ENCODE results near the gene KIF5A.

KIF5A gene

DNA sequence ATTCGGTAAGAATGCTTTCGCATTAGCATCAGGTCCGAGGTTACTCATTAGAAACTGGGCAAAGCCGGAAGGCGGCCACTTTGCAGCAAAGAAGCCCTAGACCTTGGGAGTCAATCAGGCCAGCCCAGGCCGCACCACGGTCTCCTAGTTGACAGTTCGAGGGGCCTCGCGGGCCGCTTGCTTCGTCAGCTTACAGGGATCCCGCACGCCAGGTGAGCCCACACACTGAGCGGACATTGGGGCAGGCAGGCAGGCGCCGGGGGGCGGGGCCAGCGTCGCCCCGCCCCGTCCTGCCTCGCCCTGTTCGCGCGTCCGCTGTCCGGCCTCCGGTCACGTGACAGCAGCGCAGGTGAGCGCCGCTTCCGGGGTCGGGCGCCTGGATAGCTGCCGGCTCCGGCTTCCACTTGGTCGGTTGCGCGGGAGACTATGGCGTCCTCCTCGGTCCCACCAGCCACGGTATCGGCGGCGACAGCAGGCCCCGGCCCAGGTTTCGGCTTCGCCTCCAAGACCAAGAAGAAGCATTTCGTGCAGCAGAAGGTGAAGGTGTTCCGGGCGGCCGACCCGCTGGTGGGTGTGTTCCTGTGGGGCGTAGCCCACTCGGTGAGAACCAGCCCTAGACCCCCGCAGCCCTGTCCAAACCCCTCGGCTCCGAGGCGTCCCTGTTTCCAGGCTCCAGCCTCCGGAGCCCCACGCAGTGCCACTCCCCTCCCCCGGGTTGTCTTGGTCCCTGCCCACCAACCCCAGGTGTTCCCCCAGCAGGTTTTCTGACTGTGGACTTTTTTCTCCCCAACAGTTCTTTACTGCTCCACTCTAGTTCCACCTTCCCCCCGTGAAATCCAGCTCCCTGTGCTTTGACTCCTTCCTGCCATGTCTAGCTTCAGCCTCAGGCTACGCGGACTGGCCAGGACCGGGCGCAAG lies 41.3 kb downstream of the KIF5A start, which contains the start of gene PIP4K2C:
Gene PIP4K2C, plus strand, starts transcription at position 329 of the 918 bp plus-strand sequence. Its CDS starts 98 bp downstream, at position 427.
- Mint-ChIP-seq H3K27ac (peak within 1 kb of the TSS; percentile 85 to 97), H3K4me3 (peak within 1 kb of the TSS; percentile 86 to 88), H3K4me1 (peaks cover 24% of the 10 kb centered on the region), H3K9me3 (no peaks in the 10 kb centered on the region), H3K27me3 (no peaks in the 10 kb centered on the region)
- DNase-seq (peak; percentile 74 to 80), ATAC-seq (peak; percentile 92)

DNA sequence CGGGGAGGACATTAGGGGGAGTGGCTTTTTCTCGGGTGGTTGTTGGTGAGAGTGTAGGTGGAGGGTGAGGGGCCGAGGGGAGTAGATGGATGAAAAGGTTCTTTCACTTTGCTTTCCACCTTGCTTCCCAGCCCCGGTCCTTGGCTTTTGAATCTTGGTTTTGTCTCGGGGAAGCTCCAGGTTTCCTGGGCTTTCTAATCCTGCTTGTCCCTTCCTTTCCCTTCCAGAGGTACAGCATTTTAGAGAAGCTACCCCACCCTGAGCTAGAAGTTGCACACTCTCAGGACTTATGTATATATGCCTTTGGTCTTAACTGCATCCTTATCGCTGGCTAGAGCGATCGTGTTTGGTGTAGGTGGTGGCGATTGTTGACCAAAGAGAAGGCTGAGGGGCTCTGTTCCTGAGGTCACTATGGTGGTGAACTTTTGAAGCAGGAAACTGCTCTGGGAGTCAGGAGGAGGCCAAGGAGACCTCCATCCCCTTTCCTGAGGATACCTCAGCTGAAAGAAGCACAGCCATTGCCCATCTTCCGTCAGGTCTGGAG lies 42.0 kb downstream of the KIF5A start:
- peaks cover 24% of the 10 kb centered on the region for H3K4me1 Mint-ChIP-seq
- H3K9me3 Mint-ChIP-seq = no peaks in the 10 kb centered on the region
- no peaks in the 10 kb centered on the region for H3K27me3 Mint-ChIP-seq
- peak overlapping the region; percentile 16 to 97 for H3K27ac Mint-ChIP-seq
- ATAC-seq (no peak), DNase-seq (no peak)
- H3K4me3 Mint-ChIP-seq = peak overlapping the region; percentile 86 to 88

DNA sequence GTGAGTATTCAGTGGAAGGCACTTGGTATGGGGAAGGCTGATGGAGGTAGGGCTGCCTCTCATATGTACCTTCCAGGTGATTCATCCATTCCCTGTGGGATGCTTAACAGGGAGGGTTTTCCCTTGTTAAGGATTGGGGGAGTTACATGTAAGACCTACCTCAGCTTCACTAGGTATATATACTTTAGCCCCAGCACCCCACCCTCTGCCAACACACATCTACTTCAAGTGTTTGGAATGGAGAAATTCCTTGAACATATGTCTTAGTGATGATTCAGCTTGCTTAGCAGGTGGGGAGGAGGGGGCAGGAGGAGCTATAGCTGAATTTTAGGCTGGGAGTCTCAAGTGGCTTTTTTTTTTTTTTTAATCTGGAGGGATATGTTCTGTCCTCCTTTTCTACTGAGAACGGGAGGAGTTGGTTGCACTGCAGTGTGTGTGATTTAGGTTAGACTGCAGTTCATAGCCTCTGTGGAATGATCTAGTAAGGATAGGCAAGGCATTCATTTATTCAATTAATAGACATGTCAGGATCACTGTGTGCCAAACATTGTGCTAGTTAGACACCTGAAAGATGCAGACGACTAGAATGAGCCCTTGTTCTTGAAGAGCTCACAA lies 42.8 kb downstream of the KIF5A start:
- Mint-ChIP-seq H3K27me3 (no peaks in the 10 kb centered on the region), H3K4me1 (peaks cover 24% of the 10 kb centered on the region), H3K27ac (no peak overlapping the region), H3K4me3 (peak overlapping the region in 1 of 2 donors; percentile 86), H3K9me3 (no peaks in the 10 kb centered on the region)
- ATAC-seq = no peak
- DNase-seq = no peak

DNA sequence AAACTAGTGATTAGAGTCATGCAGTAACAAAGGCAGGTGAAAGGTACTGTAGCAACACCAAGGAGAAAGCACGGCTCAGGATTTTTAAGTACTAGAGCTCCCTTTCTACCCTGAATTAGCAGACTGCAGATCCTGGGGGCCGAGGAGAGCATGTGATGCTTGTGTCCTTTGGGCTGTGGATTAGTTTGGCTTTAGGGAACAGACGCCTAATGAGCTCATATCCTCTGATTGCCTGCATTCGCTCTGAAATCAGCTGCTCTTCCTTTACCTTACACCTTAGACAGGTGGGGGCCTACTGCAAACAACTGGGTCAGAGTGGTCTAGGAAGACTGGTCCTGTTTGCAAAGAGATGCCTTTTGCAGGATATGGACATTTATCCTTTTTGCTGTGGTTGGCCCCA lies 43.3 kb downstream of the KIF5A start:
- Mint-ChIP-seq H3K27ac (no peak overlapping the region), H3K4me1 (peaks cover 24% of the 10 kb centered on the region), H3K4me3 (no peak overlapping the region), H3K9me3 (no peaks in the 10 kb centered on the region), H3K27me3 (no peaks in the 10 kb centered on the region)
- no peak for DNase-seq
- no peak for ATAC-seq

DNA sequence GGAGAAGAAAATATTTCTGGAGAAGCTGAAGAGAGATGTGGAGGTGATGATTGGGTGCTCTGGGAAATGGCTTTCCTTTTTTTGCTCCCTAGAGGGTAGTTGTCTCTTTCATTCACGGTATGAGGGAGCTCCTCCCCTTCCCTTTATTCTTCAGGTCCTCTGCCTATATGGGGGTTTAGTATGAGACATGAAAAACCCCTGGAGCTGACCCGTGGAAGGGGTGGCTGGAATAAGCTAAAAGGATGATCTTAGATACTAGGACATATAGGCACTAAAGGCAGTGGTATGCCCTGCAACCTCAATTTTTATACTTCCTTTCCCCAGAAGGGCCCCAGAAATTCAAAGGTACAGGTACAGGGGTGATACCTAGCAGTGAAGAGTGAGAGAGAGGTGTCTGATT lies 50.6 kb downstream of the KIF5A start:
- no peak for ATAC-seq
- H3K9me3 Mint-ChIP-seq = no peaks in the 10 kb centered on the region
- H3K27ac Mint-ChIP-seq = no peak overlapping the region
- no peak overlapping the region for H3K4me3 Mint-ChIP-seq
- peaks cover 26% of the 10 kb centered on the region for H3K4me1 Mint-ChIP-seq
- no peaks in the 10 kb centered on the region for H3K27me3 Mint-ChIP-seq
- no peak for DNase-seq

DNA sequence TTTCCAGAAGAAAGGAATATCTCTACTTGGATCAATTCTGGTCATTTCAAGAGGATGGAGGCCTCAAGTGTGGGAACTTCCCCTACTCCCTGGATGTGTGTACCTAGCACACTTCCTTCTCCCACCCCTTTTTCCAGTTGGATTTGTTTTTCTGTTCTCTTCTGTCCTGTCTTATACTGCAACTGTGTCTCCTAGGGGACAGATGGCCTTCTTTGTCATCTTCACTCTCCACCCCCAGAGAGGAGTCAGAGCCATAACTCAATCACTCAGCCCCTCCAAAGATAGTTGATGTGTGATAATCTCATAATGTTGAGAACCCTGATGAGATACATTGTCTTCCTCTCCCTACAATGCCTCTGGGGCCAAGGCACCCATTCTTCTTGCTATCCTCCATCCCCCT lies 52.7 kb downstream of the KIF5A start:
- Mint-ChIP-seq H3K27me3 (no peaks in the 10 kb centered on the region), H3K27ac (no peak overlapping the region), H3K4me1 (peaks cover 33% of the 10 kb centered on the region), H3K4me3 (no peak overlapping the region), H3K9me3 (no peaks in the 10 kb centered on the region)
- DNase-seq (no peak), ATAC-seq (no peak)

DNA sequence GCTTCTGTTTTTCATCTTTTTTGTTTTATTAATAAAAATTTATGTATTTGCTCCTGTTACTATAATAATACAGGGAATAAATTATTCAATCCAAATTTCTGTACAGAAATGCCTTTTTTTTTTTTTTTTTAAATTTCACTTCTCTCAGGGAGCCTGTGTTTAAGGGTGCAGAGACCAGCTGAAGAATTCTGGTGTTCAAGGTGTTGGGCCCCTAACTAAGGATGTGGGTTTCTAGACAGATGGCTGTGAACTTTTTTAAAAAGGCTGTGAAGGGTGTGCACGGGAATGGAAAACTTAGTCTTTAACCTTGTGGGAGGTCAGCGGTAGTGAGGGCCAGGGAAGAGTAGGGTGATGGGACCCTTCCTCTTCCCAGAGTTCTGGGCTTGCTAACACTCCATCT lies 53.5 kb downstream of the KIF5A start:
- Mint-ChIP-seq H3K27ac (no peak overlapping the region), H3K4me3 (peak overlapping the region; percentile 53 to 59), H3K4me1 (peaks cover 33% of the 10 kb centered on the region), H3K27me3 (no peaks in the 10 kb centered on the region), H3K9me3 (no peaks in the 10 kb centered on the region)
- ATAC-seq = no peak
- DNase-seq = no peak

DNA sequence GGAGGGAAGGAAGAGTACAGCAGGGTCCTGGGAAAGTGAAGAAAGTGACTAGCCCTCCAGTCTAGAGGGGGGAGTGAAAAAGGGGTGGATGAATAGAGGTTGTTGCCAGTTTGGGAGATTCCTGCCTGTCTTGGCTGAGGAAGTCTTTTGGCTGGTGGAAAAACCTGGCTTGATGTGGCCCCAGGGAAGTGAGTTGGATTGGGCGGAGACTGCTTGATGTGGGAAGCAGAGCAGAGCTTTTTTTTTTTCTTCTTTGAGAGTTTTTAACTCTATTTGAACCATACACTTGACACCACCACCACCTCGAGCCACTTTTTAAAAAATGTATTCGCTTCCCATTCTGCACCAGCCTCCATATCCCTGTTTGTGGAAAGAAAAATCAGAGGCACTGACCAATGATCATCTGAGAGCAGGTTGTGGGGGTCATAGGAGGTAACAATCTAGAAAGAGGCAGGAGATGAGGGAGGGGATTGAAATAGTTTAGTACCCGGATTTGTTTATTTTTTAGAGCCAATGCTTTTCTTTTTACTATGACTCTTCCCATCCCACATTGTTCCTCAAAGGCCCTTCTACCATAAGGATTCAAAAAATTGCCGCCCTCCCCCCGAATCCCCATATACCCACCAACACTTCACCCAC lies 54.1 kb downstream of the KIF5A start:
- Mint-ChIP-seq H3K27ac (peak overlapping the region; percentile 90 to 95), H3K4me3 (peak overlapping the region; percentile 80 to 81), H3K9me3 (no peaks in the 10 kb centered on the region), H3K4me1 (peaks cover 33% of the 10 kb centered on the region), H3K27me3 (no peaks in the 10 kb centered on the region)
- DNase-seq = no peak
- ATAC-seq = no peak

DNA sequence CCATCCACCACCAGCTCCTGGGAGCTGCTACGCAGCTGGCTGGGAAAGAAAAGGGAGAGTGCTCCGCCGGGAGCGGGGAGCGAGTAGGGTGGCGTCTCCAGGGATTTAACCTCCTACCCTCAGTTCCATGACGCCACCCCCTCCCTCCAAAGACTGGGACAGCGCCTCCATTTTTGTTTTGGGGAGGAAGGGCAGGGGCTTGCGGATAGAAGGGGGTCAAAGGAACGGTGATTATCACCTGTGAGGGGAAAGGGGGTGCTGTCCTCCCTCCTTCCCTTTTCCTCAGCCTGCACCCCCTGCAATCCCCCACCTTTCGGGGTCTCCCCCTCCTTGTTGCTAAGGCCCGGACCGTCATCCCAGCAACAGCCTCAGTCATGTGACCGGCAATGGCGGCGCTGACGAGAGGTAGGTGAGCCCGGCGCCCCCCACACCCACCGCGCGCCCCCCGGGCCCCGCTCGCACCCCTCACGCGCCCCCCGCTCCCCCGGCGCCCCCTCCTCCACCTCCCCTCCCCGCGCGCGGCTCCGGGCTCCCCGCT lies 54.7 kb downstream of the KIF5A start, which contains the start of gene DTX3:
Gene DTX3, plus strand, starts transcription at position 371 of the 538 bp plus-strand sequence. CDS start 1,694 bp downstream, outside the sequence.
- peak; percentile 74 for ATAC-seq
- DNase-seq = peak; percentile 42 to 58
- H3K9me3 Mint-ChIP-seq = no peaks in the 10 kb centered on the region
- H3K27me3 Mint-ChIP-seq = no peaks in the 10 kb centered on the region
- H3K27ac Mint-ChIP-seq = peak within 1 kb of the TSS; percentile 94 to 96
- peaks cover 33% of the 10 kb centered on the region for H3K4me1 Mint-ChIP-seq
- H3K4me3 Mint-ChIP-seq = peak within 1 kb of the TSS; percentile 80 to 81

DNA sequence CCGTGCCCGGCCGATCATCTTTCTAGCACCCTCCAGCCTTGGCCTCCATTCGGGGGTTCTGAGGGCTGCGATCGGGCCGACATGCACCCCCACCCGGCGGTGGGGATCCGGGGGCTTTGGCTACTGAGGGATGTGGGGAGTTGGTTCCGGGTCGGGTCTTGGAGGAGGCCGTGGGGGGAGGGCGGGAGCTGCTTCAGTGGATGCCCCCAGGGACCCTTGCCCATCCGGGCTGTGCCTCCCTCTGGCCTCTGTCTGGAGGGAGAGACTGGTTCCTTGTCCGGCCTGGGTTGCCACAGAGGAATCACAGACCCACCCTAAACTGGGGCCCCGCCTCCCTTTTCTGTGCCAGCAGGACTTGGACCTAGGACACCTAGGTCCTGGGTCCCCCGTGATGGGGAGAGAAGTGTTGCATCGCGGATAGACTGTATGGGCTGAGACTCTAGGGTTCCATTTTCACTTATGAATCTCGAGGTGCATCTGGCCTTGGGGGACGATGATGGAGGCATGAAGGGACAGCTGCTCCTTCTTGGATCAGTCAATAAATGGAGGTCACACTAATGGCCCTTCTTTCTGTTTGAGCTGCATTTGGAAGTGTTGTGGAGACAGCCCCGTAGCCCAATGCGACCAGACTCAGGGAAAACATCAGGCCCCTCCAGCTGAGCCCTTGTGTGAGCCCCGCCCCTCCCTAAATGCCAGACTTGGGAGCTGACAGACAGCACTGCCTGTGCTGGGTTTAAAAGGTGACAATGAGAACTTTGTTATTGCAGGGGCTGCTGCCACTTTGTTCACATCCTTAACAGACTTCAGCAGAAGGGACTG lies 55.4 kb downstream of the KIF5A start:
- peak; percentile 67 for ATAC-seq
- no peak for DNase-seq
- peaks cover 5% of the 10 kb centered on the region for H3K27me3 Mint-ChIP-seq
- no peaks in the 10 kb centered on the region for H3K9me3 Mint-ChIP-seq
- H3K4me3 Mint-ChIP-seq = peak overlapping the region; percentile 80 to 81
- H3K4me1 Mint-ChIP-seq = peaks cover 35% of the 10 kb centered on the region
- peak overlapping the region; percentile 94 to 96 for H3K27ac Mint-ChIP-seq

DNA sequence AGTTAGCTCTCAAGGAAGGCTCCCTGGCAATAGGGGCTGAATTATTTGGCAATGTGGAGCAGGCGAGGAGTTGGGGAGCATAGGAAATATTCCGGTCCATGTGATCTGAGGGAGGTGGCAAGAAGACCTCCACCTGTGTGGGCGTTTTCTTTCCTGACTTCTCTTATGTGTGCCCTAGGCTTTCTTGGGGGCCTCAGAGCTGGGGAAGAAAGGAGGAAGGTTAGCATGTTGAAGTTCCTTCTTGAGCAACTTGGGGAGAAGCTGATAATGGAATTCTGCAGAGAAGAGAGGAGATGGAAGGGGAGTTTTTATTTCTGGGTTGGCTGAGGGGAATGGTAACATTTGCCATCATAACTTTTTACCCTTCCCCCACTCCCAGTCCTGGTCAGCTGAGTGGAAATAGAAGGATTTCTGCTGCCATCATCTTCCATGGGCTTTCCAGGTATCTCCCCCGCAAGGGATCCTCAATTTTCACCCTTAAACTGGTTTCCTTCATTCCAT lies 56.0 kb downstream of the KIF5A start:
- ATAC-seq (no peak), DNase-seq (no peak)
- peaks cover 12% of the 10 kb centered on the region for H3K27me3 Mint-ChIP-seq
- H3K27ac Mint-ChIP-seq = no peak overlapping the region
- peaks cover 42% of the 10 kb centered on the region for H3K4me1 Mint-ChIP-seq
- H3K4me3 Mint-ChIP-seq = peak overlapping the region; percentile 80 to 81
- no peaks in the 10 kb centered on the region for H3K9me3 Mint-ChIP-seq

DNA sequence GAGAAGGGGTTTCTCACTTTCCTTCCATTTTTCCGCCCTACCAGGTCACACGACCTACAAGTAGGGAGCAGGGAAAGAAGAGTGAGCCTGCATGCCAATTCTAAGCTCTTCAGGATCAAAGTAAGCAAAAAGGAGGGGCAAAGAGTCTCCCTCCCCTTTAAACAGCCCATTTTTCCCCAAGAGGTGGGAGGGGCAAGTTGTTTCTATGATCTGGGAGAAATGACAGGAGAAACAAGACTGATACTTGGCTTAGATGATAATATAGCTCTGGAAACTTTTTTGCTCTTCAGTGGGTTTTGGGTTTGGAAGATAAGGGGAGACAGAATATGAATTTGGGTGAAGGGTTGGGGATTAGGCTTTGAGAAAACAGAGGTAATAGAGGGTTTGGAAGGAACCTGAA lies 56.6 kb downstream of the KIF5A start:
- H3K27ac Mint-ChIP-seq = no peak overlapping the region
- ATAC-seq = no peak
- DNase-seq = no peak
- peaks cover 15% of the 10 kb centered on the region for H3K27me3 Mint-ChIP-seq
- H3K9me3 Mint-ChIP-seq = no peaks in the 10 kb centered on the region
- no peak overlapping the region for H3K4me3 Mint-ChIP-seq
- peaks cover 45% of the 10 kb centered on the region for H3K4me1 Mint-ChIP-seq

DNA sequence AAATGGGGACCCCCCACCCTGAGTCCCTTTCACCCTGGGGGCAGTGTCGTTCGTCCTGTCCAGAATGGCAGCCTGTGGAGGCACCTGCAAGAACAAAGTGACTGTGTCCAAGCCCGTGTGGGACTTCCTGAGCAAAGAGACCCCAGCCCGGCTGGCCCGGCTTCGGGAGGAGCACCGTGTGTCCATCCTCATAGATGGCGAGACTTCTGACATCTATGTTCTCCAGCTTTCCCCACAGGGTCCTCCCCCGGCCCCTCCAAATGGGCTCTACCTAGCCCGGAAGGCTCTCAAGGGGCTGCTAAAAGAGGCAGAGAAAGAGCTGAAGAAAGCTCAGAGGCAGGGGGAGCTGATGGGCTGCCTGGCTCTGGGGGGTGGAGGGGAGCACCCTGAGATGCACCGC lies 57.0 kb downstream of the KIF5A start:
- H3K27ac Mint-ChIP-seq = no peak overlapping the region
- peaks cover 16% of the 10 kb centered on the region for H3K27me3 Mint-ChIP-seq
- no peak overlapping the region for H3K4me3 Mint-ChIP-seq
- peaks cover 45% of the 10 kb centered on the region for H3K4me1 Mint-ChIP-seq
- no peaks in the 10 kb centered on the region for H3K9me3 Mint-ChIP-seq
- no peak for ATAC-seq
- no peak for DNase-seq

DNA sequence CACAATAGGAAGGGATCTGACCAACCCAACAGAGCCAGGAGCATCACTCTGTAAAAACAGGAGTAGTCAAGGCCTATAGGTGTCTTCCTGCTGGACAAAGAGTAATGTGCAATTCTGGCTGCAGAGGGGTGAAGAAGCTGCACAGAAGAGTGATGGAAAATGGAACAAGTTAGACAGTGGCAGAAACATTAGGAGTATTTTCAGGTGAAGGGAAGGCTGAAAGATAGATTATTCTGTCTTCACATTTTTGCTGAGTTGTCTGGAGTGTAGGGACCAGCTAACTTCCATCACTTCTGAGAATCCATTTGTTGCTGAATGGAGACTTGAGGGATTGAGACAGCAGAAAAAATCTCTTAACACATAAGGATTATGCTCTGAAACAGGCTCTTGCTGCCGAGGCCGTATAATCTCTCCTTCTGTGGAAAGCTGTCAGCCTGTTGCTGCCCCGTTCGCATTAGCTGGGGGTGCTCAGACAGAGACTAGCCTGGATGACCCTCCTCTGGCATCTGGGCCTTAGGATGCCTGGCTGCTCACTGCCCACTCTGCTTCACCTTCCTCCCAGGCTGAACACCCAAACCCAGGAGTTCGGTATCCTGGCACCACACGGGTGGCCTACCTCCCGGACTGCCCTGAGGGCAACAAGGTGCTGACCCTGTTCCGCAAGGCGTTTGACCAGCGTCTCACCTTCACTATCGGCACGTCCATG lies 58.3 kb downstream of the KIF5A start:
- ATAC-seq (no peak), DNase-seq (no peak)
- Mint-ChIP-seq H3K4me1 (peaks cover 41% of the 10 kb centered on the region), H3K27ac (no peak overlapping the region), H3K9me3 (no peaks in the 10 kb centered on the region), H3K4me3 (no peak overlapping the region), H3K27me3 (peaks cover 29% of the 10 kb centered on the region)

Measured in stimulated activated naive CD8-positive, alpha-beta T cell treated with anti-CD3 and anti-CD28 coated beads, Interleukin-15, amount 100 ng/mL, for 72 hours (primary cell).